IPS DF 6.9 (cell line): Measurements from ENCODE around the gene USP20.
"Not testable (repeated sequence)": the region's sequence is repeated elsewhere in the genome, so short reads cannot be mapped to it uniquely, and the experiment has no call there.

Experiments used
- DNase-seq: peaks from one replicate; pipeline ENCODE4 v3.0.0-alpha.2; 2013; ENCODE audit warnings: low read depth, low spot score
- H3K27ac ChIP-seq: one replicate; pipeline ENCODE4 v1.5.1; 2013; ENCODE audit warnings: low read length, control low read depth
- H3K27me3 ChIP-seq: 2 replicates; pipeline ENCODE4 v1.6.1; 2013; ENCODE audit warnings: mild to moderate bottlenecking, low read length; ENCODE audit not compliant: control insufficient read depth, insufficient read depth
- H3K36me3 ChIP-seq: 2 replicates; pipeline ENCODE4 v1.6.1; 2013; ENCODE audit warnings: low read length; ENCODE audit not compliant: control insufficient read depth, insufficient read depth
- H3K4me1 ChIP-seq: 2 replicates; pipeline ENCODE4 v1.6.1; 2013; ENCODE audit warnings: low read length; ENCODE audit not compliant: control insufficient read depth, insufficient read depth
- H3K4me3 ChIP-seq: 2 replicates; pipeline ENCODE4 v1.5.1; 2013; ENCODE audit warnings: mild to moderate bottlenecking, low read length
- H3K9me3 ChIP-seq: 2 replicates; pipeline ENCODE4 v1.6.1; 2013; ENCODE audit warnings: low read length, inconsistent platforms; ENCODE audit not compliant: control insufficient read depth, insufficient read depth
- WGBS: extraction: QIAGEN DNeasy Blood & Tissue Kit; methylation state at CpG from one replicate; pipeline ENCODE4 v1.1.7; 2013; ENCODE audit warnings: mixed read lengths, missing lambda C conversion rate; ENCODE audit not compliant: insufficient read length, insufficient coverage; 5-methylcytosine and 5-hydroxymethylcytosine counted together

The USP20 gene

DNA sequence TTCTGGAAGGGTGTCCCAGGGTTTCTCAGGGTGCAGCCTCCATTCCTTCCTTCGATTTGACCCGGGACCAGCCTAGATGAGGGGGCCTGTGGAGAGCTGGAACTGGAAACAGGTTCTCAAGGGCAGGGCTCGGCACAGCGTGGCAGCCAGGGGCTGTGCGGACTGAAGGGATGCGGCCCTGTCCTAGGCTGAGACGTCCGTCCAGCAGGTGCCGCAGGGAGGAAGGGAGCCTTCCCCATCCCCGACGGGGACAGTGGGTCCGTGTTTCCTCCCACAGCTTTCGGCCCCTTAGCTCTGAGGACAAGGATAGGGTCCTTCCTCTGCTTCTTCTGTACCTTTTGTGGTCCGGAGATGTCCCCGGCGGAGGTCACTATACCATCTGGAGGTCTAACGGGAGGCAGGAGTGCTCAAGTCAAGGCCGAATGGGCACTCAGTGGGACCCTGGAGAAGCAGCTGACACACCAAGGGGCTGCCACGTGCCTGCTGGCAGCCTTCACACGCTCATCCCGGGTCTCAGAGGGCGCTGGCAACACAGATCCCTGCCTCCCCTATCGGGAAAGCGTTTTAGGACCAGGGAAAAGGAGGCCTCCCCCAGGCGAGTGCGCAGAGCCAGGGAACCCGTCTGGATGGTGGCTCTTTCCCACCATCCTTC lies 49.9 kb downstream of the USP20 start:
- Histone ChIP-seq H3K4me1 (peaks cover 13% of the 10 kb centered on the region), H3K4me3 (no peak overlapping the region), H3K9me3 (no peaks in the 10 kb centered on the region), H3K27ac (no peak overlapping the region), H3K27me3 (no peaks in the 10 kb centered on the region), H3K36me3 (no peaks in the 10 kb centered on the region; the same call in 1 of the 2 replicates)
- WGBS = no CpG with 5 or more reads among the region's 27 CpGs
- no peak for DNase-seq

DNA sequence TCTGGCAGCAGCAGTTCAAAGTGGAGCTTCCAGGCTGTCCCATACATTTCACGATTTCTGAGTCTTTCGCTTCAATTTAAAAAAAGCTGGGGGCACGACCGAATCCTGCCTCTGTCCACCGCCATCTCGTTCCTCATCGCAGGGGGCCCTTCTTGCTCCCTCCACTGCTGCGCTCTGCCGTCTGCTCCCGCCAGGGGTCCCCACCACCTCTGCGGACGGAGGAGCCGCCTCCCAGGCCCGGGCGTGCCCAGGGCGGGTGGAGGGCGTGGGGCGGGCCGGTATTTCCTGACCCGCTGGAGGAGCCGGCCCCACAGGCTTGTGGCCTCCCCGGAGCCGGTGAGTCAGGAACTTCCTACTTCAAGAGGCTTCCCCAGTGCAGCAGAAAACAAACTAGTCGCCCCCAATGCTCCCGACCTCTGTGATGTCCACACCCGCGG lies 50.4 kb downstream of the USP20 start:
- Histone ChIP-seq H3K36me3 (no peaks in the 10 kb centered on the region; the same call in 1 of the 2 replicates), H3K4me1 (peaks cover 13% of the 10 kb centered on the region), H3K27me3 (no peaks in the 10 kb centered on the region), H3K27ac (no peak overlapping the region), H3K4me3 (no peak overlapping the region), H3K9me3 (no peaks in the 10 kb centered on the region)
- WGBS = no CpG with 5 or more reads among the region's 27 CpGs
- no peak for DNase-seq

DNA sequence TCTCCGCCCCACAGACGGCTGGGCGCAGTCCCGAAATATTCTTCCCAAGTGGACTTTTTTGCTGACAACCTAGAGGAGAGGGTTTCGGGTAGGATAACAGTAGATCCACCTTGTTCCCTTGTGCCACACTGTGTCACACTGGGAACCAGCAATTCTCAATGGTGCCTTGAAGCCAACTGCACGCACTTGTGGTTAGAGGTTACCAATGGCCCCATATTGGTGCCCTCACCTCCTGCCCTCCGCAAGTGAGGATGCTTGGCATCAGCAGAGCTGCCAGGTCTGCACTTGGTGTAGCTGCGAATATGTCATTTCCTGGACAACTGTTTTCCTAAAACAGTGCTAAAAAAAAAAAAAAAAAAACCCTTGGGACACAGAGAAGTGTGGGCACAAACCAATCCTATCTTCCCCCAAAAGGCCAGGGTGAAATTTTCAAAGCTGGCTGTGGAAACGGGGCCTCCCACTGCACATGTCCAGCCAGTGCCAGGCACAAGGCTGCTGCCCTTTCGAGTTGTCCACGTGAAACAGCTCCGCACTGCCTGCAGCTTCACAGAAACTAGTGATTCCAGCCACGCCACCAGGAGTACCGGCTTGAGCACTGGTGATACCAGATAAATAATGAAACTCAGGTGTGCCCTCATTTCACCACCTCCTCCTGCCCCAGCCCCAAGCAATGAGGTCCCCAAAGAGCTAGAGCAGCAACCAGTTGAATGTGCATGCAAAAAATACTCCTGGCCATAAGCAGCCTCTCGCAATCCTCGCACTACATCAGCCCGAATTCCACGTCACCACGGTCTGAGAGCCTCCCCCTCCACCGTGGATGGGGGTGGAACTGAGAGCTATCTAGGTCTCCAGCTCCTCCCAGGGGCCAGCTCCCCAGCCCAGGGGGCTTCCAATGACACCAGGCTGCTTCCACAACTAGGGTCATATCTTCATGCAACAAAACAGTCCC lies 51.2 kb downstream of the USP20 start:
- no peak for DNase-seq

DNA sequence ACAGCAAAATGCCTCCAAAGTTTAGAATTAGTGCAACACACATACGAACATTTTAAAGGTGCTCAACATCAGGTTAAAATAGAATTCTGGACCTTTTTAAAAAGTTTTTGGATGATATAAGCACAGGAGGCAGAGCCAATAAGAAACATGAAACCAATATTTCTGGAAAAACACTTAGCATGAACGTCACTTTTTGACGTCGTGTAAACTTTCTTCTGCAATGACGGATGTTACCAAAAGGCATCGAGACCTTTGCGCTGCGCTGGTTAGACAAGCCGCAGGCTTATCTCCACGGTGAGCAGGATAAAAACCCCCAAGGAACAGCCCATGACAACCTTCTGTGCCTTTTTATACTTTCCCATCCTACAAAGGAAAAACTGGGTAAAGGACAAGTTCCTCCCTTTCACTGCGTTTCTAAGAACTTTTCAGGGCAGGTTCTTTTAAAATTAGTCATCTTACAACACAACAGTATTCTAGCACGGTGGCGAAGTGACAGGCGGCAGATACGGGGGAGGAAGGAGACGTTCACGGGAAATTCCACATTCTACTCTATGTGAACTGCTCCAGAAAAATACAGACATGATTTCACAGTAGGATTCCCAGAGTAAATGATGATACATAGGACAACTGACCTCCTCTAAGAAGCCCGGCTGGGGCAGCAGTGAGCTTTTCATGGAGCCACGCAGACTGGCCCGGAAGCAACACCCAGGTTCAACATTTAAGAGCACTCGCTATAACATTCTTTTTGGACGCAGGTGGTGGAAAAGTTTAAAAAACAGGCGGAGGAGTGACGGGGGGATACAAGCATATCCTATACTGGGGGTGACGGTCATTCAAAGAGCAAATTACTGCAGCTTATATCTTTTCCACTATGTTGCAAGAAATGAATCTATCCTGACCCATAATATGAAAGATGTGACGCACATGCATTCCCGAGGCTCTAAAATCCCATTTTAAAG lies 52.4 kb downstream of the USP20 start:
- Histone ChIP-seq H3K27me3 (no peaks in the 10 kb centered on the region), H3K9me3 (no peaks in the 10 kb centered on the region), H3K27ac (no peak overlapping the region), H3K4me1 (peaks cover 13% of the 10 kb centered on the region), H3K4me3 (no peak overlapping the region), H3K36me3 (no peaks in the 10 kb centered on the region)
- DNase-seq = no peak
- no CpG with 5 or more reads among the region's 27 CpGs for WGBS

More for the DNA sequence above, 51.2 kb downstream of the USP20 start:
- Histone ChIP-seq H3K4me3 (no peak overlapping the region), H3K36me3 (no peaks in the 10 kb centered on the region; the same call in 1 of the 2 replicates), H3K9me3 (no peaks in the 10 kb centered on the region), H3K4me1 (peaks cover 13% of the 10 kb centered on the region), H3K27me3 (no peaks in the 10 kb centered on the region), H3K27ac (no peak overlapping the region)
- WGBS = no CpG with 5 or more reads among the region's 20 CpGs

DNA sequence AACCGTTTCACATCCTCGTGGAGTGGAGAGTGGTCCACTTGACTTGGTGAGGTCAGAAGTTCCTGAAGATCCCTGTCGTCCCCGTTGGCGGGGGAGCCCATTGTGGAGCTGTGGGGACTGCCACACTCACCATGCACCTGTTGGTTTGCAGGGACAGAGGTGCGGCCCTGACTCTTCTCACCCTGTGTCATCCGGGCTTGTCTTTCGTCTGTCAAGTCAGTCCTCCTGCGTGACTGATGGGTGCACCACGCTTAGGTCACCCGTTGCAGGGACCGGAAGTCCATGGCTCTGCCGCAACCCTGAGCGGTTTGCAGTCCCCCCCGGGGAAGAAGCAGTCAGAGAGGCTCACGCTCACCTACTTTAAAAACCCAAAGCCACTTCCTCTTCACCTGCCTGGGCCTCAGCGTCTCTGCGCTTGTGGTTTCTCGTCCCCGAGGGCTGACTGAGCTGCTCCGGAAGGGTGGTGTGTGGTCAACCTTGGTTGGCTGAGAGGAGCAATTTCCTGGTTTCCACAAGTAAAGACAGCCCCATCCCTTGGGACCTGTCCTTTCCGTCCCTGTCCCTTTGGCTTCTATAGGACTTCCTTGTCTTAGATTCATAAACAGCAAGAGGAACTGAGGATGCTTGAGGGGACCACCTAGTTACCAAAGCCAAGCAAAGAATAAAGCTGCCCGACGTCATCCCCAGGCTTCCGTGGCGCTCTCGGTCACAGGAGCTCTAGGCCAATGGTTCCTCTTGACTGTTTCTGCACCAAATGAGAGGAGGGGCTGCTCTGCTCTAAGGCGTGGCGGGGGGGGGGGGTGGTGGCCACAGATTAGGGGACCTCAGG lies 53.2 kb downstream of the USP20 start:
- no peaks in the 10 kb centered on the region for H3K36me3 ChIP-seq
- DNase-seq = no peak
- no CpG with 5 or more reads among the region's 29 CpGs for WGBS
- H3K4me1 ChIP-seq = peaks cover 13% of the 10 kb centered on the region
- H3K27ac ChIP-seq = no peak overlapping the region
- H3K4me3 ChIP-seq = no peak overlapping the region
- H3K9me3 ChIP-seq = no peaks in the 10 kb centered on the region
- H3K27me3 ChIP-seq = no peaks in the 10 kb centered on the region

DNA sequence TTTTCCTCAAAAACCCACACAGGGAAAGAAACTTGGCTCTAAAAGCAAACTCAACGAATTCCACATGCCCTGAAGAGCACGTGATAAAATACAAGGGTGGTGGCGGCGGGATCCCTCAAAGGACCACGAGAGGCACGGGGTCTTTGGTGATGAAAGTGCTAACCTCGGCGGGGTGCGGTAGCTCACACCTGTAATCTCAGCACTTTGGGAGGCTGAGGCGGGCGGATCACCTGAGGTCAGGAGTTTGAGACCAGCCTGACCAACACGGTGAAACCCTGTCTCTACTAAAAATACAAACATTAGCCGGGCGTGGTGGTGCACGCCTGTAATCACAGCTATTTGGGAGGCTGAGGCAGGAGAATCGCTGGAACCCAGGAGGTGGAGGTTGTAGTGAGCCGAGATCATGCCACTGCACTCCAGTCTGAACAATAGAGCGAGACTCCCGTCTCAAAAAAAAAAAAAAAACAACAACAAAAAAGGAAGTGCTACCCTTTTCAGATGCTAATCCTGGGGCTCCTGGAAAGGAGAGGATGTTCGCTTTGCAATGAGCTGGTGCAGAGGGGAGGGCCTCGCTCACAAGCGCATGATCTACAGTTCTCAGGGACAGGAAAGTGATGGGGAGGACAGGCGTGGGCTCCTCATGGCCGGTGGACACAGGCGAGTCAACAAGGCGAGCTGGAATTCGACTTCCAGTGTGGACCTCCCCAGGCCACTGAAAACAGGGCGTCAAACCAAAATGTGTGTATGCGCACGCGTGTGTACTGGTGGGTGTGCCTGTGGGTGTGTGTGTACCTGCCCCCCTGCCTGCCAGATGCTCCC lies 54.1 kb downstream of the USP20 start:
- Histone ChIP-seq H3K27me3 (no peaks in the 10 kb centered on the region), H3K27ac (no peak overlapping the region), H3K4me1 (peaks cover 13% of the 10 kb centered on the region), H3K4me3 (no peak overlapping the region), H3K9me3 (no peaks in the 10 kb centered on the region), H3K36me3 (no peaks in the 10 kb centered on the region)
- WGBS = no CpG with 5 or more reads among the region's 31 CpGs
- DNase-seq = no peak

DNA sequence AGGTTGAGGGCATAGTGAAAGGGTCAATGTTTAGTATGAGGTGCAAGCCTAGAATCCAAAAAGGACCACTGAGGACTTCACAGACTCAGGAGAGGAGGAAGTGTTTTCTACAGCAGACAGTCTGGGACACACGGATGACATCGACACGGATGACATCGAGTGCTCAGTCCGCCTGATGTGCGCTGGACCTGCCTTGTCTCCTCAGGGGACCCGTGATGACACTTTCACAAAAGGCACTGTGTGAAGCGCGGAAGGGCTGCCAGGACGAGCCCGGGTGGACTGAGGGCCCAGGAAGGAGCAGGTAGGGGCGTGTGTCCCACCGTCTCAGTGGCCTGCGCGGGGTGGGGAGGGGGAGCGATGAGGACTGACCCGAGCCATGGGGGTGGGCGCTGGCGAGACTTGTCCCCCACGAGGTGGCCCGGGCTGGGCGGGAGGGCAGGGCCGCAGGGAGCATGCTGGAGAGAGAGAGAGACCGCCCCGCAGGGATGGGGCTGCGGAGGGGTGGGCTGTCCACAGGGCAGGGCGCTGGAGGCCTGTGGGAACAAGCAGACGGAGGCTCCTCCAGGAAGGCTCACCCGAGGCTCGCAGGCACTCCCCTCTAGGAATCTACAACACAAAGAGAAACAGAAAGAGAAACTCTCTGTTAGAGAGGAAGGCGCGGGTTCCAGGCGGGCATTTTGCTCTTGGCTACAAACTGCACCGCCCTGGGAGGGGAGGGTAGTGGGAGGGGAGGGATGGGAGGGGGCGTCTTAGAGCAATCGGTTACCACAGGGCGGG lies 54.9 kb downstream of the USP20 start:
- DNase-seq = no peak
- Histone ChIP-seq H3K27me3 (no peaks in the 10 kb centered on the region), H3K27ac (no peak overlapping the region), H3K9me3 (no peaks in the 10 kb centered on the region), H3K4me3 (no peak overlapping the region; the same call in 1 of the 2 replicates), H3K36me3 (no peaks in the 10 kb centered on the region; the same call in 1 of the 2 replicates), H3K4me1 (peaks cover 9% of the 10 kb centered on the region)
- no CpG with 5 or more reads among the region's 37 CpGs for WGBS

DNA sequence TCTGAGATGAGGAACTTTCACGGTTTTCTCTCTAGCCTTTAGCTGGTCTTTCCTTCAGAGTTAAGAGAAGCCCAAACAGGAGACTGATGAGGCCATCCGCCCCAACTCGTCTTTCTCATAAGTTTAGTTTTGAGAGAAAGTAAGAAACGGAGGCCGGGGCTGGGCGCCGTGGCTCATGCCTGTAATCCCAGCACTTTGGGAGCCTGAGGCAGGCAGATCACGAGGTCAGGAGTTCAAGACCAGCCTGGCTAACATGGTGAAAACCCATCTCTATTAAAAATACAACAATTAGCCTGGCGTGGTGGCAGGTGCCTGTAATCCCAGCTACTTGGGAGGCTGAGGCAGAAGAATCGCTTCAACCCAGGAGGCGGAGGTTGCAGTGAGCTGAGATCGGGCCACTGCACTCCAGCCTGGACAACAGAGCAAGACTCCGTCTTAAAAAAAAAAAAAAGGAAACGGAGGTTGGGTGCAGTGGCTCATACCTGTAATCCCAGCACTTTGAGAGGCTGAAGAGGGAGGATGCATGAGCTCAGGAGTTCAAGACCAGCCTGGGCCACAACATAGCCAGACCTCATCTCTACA lies 55.6 kb downstream of the USP20 start:
- H3K27me3 ChIP-seq, H3K9me3 ChIP-seq, H3K27ac ChIP-seq, H3K36me3 ChIP-seq, H3K4me3 ChIP-seq, DNase-seq, H3K4me1 ChIP-seq: not testable (repeated sequence)
- WGBS = no CpG with 5 or more reads among the region's 14 CpGs
